ENCODE data around the gene OR10A2.
"Not testable (repeated sequence)": the region's sequence is repeated elsewhere in the genome, so short reads cannot be mapped to it uniquely, and the experiment has no call there.

OR10A2 gene, protein sequence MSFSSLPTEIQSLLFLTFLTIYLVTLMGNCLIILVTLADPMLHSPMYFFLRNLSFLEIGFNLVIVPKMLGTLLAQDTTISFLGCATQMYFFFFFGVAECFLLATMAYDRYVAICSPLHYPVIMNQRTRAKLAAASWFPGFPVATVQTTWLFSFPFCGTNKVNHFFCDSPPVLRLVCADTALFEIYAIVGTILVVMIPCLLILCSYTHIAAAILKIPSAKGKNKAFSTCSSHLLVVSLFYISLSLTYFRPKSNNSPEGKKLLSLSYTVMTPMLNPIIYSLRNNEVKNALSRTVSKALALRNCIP

DNA sequence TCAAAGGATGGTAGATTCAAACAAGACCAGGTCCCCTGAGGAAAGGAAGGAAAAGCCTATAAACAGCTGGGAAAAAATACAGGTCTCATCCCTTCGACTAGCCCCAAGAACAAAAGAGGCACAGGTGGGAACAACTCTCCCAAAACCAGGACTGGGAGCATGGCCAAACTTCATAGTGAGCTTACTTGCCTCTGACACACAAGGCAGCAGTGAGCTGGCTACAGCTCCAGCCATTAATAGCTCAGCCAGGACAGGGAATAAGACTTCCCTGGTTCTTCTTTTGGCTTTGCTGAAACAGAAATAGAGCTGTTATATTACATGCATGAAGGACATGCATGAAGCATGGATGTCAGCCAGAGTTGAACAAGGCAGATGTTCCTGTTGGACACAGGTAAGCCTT lies at the start of gene OR10A2:
Gene OR10A2 (plus strand): TSS at position 97 of the 400 bp plus-strand sequence. CDS start 6,698 bp downstream, outside the sequence.
- DNase-seq (ENCODE audit: low read depth), result peak; percentile 5
- no peak within 1 kb of the TSS for H3K4me3 ChIP-seq (ENCODE audit: low read depth, low read length)

DNA sequence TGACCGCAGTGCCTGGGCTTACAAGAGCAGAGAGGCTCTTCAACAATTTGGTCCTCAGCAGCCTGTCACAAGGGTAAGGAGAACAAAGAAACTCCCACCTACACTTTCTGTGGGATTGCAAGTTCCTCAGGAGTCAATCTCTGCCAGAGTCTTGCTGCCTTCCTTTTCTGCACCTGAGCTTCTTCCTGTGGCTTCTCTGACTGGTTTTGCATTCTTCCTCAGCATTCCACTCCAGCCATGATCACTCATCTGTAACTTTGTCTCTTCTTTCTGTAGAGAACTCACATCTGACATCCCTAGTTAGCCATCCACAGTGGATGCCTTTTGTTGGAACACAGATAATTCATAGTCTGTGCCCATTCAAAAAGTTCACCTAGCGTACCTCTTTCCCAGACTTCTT lies 49.2 kb upstream of the OR10A2 start:
- no peak for DNase-seq (ENCODE audit: low read depth)
- no peak overlapping the region for H3K4me3 ChIP-seq (ENCODE audit: low read depth, low read length)

DNA sequence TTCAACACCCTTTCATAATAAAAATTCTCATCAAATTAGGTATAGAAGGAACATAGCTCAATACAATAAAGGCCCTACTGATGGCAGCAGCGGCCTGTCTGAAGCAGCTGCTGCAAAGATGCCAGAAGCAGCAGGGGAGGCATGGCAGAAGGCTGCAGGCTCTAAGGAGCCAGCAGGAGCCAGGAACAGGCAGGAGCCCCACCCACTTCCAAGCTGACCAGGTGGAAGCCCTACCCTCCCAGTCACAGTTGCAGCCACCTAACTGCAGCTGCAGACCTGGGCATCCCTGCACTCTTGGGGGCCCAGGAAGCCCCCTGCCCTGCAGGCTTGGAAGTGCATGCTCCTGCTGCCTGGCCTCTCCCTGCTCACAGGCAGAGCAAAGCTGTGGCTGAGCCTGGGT lies 45.2 kb upstream of the OR10A2 start:
- no peak overlapping the region for H3K4me3 ChIP-seq (ENCODE audit: low read depth, low read length)
- DNase-seq (ENCODE audit: low read depth), result no peak

DNA sequence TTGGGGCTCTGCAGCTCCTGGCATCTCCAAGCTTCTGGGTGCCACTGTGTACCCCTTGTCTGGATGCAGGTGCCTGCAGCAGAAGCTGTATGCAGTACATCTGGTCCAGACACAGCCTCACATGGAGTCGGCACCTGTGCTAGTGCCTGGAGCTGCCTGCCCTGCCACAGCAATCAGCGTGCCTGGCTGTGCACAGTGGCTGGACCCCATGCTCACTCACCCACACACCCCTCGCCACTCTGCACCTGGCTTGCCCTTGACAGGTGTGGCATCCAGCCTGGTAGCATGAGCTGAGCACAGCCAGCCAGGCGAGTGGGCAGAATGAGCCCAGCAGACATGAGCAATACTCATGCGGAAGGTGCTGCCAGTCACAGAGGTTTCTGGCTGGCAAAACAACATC lies 43.9 kb upstream of the OR10A2 start:
- H3K4me3 ChIP-seq (ENCODE audit: low read depth, low read length), result no peak overlapping the region
- DNase-seq (ENCODE audit: low read depth), result no peak

DNA sequence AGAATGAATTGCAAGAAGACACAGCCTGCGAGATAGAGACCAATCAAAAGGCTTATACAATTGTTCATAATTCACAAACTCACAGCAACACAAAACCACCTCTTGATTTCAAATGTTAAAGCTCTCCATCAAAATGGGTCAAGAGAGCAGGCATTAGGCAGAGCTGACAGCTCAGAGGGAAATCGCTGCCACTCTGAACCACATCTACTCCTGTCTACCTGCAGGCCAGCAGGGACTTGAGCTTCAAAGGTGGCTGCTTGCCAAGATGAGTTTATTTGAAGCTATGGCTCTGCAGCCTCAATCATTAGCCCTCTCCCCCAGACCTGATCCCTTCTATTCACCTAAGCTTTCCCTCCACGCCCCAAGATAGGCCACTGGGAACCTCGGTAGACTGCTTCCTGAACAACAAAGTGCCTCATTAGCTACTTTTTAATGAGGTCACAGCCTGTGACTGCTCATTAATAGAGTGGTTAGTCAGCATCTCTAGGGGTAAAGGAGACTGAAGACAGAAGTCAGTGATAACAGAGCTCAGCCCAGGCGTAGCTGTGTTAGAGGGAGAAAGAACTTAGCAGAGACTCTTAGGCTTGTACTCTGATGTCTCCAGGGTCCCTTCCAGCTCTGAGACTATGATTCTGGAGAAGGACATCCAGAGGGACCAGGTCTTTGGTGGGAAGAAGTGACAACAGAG lies 38.6 kb upstream of the OR10A2 start:
- no peak overlapping the region for H3K4me3 ChIP-seq (ENCODE audit: low read depth, low read length)
- no peak for DNase-seq (ENCODE audit: low read depth)

DNA sequence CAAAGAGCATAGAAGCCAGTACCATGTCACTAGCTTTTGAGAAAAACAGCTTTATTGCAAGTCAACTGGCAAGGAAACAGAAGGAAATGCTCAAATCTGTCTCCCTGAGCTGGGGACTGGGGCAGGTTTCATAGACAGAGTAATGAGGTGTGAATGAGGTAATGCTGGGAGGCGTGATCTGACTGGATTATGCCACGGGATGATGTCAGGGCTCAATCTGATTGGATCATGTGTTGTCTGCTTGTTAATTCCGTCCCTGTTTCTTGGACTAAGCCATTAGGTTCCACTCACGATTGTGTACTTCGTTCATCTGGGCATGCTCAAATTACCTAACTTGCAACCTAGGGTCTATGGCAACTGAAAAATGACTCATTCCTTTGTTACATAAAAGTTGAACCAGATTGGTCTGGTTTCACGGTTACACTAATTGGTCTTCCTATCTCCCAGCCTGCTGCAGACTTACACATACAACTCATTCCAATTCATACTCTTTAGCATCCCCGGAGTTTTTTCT lies 37.6 kb upstream of the OR10A2 start:
- DNase-seq (ENCODE audit: low read depth), result no peak
- H3K4me3 ChIP-seq (ENCODE audit: low read depth, low read length), result no peak overlapping the region

DNA sequence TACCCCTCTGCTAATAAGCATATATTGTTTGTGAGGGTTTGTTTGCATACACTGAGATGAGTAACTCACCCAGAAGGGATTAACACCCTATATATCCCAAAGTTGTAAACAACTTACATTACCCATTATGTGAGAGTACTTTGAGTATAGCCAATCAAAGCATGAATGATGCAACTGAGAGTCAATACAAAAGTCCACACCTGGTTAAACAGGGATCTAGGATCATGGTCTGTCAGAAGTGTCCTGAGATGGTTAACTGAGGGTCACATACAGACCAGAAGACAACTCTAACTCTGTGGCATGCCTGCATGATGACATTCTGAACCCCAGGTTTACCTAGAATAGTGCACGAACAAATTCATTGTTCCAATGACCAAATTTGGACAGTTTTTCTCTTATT lies 34.8 kb upstream of the OR10A2 start:
- no peak overlapping the region for H3K4me3 ChIP-seq (ENCODE audit: low read depth, low read length)
- DNase-seq (ENCODE audit: low read depth), result no peak

DNA sequence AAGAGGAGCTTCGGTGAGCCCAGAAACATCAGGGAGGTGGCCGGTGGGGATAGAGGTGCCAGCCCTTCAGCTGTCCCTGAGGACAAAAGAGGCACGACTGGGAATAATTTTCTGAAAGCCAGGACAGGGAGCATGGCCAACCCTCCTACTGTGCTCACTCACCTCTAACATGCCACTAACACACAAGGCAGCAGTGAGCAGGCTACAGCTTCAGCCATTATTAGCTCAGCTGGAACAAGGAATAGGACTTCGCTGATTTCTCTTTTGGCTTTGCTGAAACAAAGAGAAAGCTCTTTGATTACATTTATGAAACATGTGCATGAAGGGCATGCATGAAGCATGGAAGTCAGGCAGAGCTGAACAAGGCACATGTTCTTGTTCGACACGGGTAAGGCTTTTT lies 29.5 kb upstream of the OR10A2 start:
- no peak for DNase-seq (ENCODE audit: low read depth)

DNA sequence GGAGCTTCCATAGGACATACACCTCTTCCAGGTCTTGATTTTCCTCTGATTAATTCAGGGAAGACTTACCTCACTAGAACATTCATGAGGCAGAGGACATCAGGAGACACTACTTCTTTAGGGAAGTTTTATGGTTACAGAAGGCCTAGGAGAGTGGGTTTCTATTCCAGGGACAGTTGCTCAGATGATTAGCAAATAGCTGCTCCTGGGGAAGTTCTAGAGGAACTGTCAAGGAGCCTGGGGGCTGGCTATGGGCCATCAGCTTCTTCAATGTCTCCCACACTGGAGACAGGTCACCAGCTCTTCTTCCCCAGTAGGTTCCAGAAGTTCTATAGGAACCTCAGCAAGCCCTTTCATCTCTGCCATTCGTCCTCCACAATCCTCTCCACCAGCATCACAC lies 28.8 kb upstream of the OR10A2 start:
- H3K4me3 ChIP-seq (ENCODE audit: low read depth, low read length), result no peak overlapping the region
- DNase-seq (ENCODE audit: low read depth), result no peak

More for the DNA sequence above, 29.5 kb upstream of the OR10A2 start:
- H3K4me3 ChIP-seq (ENCODE audit: low read depth, low read length), result no peak overlapping the region

DNA sequence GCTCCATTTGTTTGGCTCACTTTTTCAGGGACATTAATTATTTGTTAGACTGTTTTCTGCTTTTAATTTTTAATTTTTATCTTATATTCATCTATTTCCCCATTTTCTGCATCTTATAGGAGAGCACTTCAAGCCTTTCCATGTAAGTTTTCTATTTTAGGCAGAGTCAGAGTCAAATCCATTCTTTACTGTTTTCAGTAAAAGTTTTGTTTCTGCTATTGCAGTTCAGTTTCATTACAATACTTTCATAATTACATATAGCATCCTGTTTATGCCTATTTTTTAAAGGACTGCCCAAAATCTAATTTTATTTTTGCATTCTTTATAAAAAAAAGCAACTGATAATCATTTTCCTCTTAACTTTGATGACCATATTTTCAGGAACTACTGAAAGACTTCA lies 21.2 kb upstream of the OR10A2 start:
- DNase-seq (ENCODE audit: low read depth), result no peak
- no peak overlapping the region for H3K4me3 ChIP-seq (ENCODE audit: low read depth, low read length)

DNA sequence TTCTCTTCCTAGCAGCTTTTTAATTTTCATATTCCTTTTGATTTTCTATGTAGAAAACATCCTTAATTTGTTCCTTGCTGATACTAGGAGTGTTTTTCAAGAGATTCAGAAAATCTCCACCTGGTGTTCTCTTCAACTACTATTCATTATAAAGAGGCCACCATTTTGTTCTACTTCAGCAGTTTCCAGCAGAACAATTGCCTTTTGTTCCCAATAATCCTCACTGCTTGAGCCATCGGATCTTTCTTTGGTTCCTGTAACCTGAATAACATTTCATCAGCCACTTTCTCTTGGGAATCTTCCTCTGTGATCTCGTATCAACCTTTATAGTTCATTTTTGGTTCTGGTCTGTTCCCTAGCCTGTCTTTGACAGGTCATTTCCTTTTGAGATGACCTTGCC lies 19.2 kb upstream of the OR10A2 start:
- H3K4me3 ChIP-seq (ENCODE audit: low read depth, low read length), result no peak overlapping the region
- DNase-seq (ENCODE audit: low read depth), result no peak

DNA sequence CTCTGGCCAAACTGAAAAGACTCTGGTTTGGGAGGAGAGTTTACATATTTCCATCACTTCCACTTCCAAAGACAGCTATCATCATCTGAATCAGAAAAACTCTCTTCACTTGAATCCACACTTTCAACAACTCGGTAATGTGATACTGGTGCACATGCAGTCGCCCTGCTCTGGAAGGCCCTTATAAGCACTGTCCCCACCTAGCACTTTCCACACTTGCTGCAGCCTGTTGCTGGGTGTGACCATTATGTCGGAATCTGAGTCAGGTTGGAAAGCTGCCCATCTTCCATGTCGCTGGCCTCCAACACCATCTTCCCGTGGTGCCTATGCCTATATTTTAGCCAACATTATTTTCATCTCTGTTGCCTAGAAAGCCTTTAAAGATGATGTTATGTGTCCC lies 18.5 kb upstream of the OR10A2 start:
- DNase-seq (ENCODE audit: low read depth), result no peak
- H3K4me3 ChIP-seq (ENCODE audit: low read depth, low read length), result no peak overlapping the region

DNA sequence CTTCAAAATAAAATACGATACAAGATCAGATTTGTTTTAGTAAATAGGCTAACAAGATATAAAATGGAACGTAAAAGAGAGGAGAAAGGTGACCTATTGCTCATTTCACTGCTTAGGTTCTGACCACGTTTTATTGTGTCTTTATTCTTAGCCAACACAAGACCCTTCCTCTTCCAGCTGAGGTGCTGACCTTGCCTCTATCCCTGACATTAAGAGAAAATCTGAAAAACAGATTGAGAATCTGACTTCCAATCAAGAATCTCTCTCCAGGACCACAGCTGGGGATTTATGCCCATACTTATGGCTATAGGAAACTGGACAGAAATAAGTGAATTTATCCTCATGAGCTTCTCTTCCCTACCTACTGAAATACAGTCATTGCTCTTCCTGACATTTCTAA lies 17.5 kb upstream of the OR10A2 start, which contains the start of gene OR10A5:
Gene OR10A5 (plus strand): TSS at position 301 of the 400 bp plus-strand sequence. CDS start 0 bp downstream, at position 301.
- DNase-seq (ENCODE audit: low read depth), result no peak
- no peak within 1 kb of the TSS for H3K4me3 ChIP-seq (ENCODE audit: low read depth, low read length)

DNA sequence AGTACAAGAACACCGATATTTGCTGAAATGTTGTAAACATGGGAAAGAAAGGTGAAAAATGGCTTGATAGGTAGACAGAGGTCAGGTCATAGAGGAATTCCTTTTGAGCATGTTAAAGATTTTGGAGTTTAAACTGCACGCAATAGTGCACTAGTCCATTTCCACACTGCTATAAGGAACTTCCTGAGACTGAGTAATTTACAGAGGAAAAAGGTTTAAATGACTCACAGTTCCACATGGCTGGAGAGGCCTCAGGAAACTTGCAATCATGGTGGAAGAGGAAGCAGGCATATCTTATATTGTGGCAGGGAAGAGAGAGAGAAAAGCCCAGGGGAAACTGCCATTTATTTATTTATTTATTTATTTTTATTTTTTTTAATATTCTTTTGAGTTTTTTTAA lies 12.3 kb upstream of the OR10A2 start:
- no peak overlapping the region for H3K4me3 ChIP-seq (ENCODE audit: low read depth, low read length)
- DNase-seq (ENCODE audit: low read depth), result no peak

DNA sequence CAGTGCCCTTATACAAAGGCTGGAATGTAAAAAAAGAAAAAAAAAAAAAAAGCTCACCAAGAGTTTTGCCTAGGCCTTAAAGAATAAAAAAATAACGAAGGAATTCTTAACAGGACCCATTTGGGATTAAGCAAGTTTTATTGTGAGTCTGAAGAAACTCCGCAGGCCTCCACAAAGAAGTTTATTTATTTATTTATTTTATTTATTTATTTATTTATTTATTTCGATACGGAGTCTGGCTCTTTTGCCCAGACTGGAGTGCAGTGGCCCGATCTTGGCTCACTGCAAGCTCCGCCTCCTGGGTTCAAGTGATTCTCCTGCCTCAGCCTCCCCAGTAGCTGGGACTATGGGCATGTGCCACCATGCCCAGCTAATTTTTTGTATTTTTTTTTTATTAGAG lies 8.1 kb upstream of the OR10A2 start:
- H3K4me3 ChIP-seq (ENCODE audit: low read depth, low read length); DNase-seq (ENCODE audit: low read depth): not testable (repeated sequence)

DNA sequence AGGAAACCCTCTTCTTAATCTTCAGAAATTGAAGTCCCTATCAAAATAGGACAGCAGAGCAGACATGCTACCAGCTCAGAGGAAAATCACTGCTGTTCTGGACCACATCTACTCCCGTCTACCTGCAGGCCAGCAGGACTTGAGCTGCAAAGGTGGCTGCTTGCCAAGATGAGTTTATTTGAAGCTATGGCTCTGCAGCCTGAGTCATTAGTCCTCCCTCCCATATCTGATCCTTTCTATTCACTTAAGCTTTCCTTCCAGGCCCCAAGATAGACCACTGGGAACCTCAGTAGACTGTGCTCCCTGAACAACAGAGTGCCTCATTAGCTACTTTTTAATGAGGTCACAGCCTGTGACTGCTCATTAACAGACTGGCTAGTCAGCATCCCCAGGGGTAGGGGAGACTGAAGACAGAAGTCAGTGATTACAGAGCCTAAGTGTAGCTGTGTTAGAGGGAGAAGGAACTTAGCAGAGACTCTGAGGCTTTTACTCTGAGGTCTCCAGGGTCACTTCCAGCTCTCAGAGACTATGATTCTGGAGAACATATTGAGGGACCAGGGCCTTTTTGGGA lies 6.8 kb upstream of the OR10A2 start:
- peak; percentile 13 for DNase-seq (ENCODE audit: low read depth)
- H3K4me3 ChIP-seq (ENCODE audit: low read depth, low read length), result no peak overlapping the region

DNA sequence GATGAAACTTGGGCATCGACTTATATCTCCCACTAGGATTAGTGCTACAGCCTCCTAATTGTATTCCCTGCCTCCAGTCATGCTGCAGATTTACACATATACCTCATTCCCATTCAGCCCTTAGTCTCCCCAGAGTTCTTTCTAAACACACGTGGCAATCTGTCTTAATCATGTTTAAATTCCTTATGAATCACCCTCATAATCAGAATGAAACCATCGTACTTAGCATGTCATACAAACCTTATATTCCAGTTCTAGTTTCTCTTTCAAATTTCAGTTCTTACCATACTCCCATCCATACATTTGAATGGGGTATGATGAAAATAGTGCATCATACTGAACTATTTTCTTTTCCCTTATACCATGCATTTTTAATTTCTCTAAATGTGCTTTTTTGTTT lies 6.0 kb upstream of the OR10A2 start:
- H3K4me3 ChIP-seq (ENCODE audit: low read depth, low read length), result no peak overlapping the region
- DNase-seq (ENCODE audit: low read depth), result no peak

DNA sequence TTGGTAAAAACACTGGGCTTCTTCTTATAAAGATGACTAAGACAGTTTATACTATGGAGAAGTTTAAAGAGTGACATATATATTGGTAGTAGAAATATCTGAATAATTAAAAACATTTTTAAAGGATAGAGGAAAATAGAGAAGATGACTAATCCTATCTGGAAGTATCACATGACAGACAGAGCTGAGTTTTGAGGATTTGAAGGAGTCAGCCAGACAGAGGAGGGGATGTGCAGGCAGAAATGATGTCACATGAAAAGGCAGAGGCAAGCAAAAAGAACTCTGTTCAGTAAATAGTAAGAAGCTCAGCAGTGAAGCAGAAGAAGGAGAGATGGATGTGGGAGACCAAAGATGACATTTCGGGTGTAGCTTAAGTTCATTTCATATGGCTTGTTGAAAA lies 1.6 kb downstream of the OR10A2 start:
- no peak for DNase-seq (ENCODE audit: low read depth)
- no peak overlapping the region for H3K4me3 ChIP-seq (ENCODE audit: low read depth, low read length)

DNA sequence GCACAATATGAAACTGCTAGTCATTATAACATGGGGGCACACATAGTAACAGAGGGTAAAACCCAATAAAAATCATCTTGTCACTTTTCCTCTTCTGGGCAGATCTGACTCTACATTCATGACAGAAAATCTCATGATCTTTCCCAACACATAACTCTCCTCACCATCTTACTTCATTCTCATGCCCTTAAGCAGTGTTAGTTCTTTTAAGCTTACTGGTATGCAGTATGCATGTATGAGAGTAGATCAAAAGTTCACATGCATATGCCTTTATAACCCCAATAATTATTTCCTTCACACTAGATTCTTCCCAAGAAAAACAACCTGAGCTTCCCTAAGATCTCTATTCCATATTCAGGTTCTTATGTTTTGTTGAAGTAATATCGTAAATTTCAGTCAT lies 8.4 kb downstream of the OR10A2 start:
- H3K4me3 ChIP-seq (ENCODE audit: low read depth, low read length), result no peak overlapping the region
- no peak for DNase-seq (ENCODE audit: low read depth)

DNA sequence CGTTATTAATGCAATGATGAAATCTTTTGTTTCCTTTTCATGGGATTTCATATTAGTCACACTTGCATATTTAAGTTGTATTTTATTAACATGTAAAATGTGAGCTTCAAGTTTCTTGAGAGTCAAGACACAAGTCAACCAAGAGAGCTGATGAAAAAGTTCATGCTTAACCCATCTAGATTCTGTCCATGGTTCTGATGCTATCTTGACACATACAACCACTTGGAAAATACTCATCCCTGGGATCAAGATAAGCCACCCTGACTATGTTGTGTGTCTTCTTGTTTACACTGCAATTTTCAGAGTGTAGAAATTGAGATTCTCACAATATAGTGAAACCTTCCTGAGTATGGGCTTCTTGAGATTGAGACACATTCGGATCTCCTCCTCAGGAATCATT lies 12.9 kb downstream of the OR10A2 start:
- H3K4me3 ChIP-seq (ENCODE audit: low read depth, low read length), result no peak overlapping the region
- DNase-seq (ENCODE audit: low read depth), result no peak

DNA sequence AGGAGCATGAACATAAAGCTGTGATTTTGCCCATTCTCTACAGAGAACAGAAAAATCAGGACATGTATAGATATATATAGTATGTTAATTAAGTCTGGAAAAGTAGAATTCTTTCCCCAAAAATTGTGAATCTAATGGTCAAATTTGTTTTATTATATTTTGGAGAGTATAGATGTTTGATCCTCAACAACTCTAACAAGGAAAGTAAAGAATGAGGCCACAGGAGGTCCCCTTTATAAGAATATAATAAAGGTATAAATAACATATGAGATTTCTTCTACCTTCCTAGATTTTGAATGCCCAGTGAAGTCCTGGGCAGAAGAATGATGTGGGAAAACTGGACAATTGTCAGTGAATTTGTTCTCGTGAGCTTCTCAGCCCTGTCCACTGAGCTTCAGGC lies 13.5 kb downstream of the OR10A2 start, which contains the start of gene OR10A4:
Gene OR10A4 (plus strand): TSS at position 301 of the 400 bp plus-strand sequence. CDS start 23 bp downstream, at position 324.
- no peak for DNase-seq (ENCODE audit: low read depth)
- no peak within 1 kb of the TSS for H3K4me3 ChIP-seq (ENCODE audit: low read depth, low read length)

Measured in skeletal muscle cell (primary cell).